Right cardiac atrium (tissue), 5 donors: ENCODE data around the gene IGFBP7. TPM values are rescaled to one million over a fixed set of nuclear protein-coding genes. Genes with fewer than 3 reads are reported as not detected.

ENCODE experiments used
- ATAC-seq, 2 donors: fragments of 200-7000 bp; cut with Tn5 transposase; one replicate each; pipeline versions ENCODE4 v1.8.0 to v1.9.1; 2020; ENCODE audit warnings: moderate library complexity in 2 of 2, mild to moderate bottlenecking in 1 of 2
- DNase-seq, 3 donors: peaks; one replicate each; pipeline ENCODE4 v3.0.0-alpha.2; 2020
- H3K27ac ChIP-seq: one replicate; pipeline ENCODE4 v1.5.1; 2013; ENCODE audit warnings: mild to moderate bottlenecking, low read length, control low read depth, moderate library complexity
- H3K27me3 ChIP-seq: one replicate; pipeline ENCODE4 v1.6.1; 2013; ENCODE audit not compliant: control insufficient read depth, insufficient read depth
- H3K4me1 ChIP-seq: one replicate; pipeline ENCODE4 v1.6.1; 2013; ENCODE audit warnings: low read length; ENCODE audit not compliant: control insufficient read depth, insufficient read depth
- H3K4me3 ChIP-seq: one replicate; pipeline ENCODE4 v1.5.1; 2013; ENCODE audit warnings: low read length, control low read depth
- H3K9me3 ChIP-seq: one replicate; pipeline ENCODE4 v1.6.1; 2013; ENCODE audit warnings: low read length; ENCODE audit not compliant: control insufficient read depth
- WGBS: extraction: QIAGEN DNeasy Blood & Tissue Kit; methylation state at CpG from one replicate; pipeline ENCODE4 v1.1.7; 2013; 5-methylcytosine and 5-hydroxymethylcytosine counted together
- intact Hi-C, 4 donors: fragments of 100-400 bp; cut with DNase I; formaldehyde crosslinking; loops; one replicate each; pipeline versions ENCODE4 v1.11.0 to v1.14.0; 2022 to 2023
- polyA plus RNA-seq: library from polyadenylated mRNA; stranded (reverse); fragments of 200-250 nt; gene quantifications from one replicate; pipeline ENCODE4 v1.2.3, GENCODE V29; 2013
- total RNA-seq, 4 donors: library from RNA; stranded (reverse); fragmentation: NEBNext Ultra II Directional; extraction: Animal tissue kit (Norgen Biotek cat#: 25700); gene quantifications; one replicate each; pipeline ENCODE4 v1.2.1, GENCODE V29; 2021
- donor health status: healthy with polysubstance abuse.
- donor health status: DM: no; HTN: yes; CAD: no.
- donor health status: DM: no; HTN: no; CAD: no.
- donor health status: DM: no; HTN: yes; CAD: no; lungs with severe emphysema.
- donor health status: DM: yes; HTN: yes; CAD: no.

Gene IGFBP7
- total and polyA plus RNA-seq, 5 donors: 809 to 983 (median 852) TPM

- DNase-seq (no peak), ATAC-seq (peak in 1 of 2 donors; percentile 12)
- intact Hi-C loops: no loop called here
- no peak overlapping the region for H3K4me3 ChIP-seq
- H3K27ac ChIP-seq: no peak overlapping the region
- WGBS: 18% methylated on average over 2 of the region's 2 CpGs
- H3K27me3 ChIP-seq: no peaks in the 10 kb centered on the region
- no peaks in the 10 kb centered on the region for H3K9me3 ChIP-seq
- peaks cover 8% of the 10 kb centered on the region for H3K4me1 ChIP-seq
These were observed 27.1 kb downstream of the IGFBP7 start for GRCh38 chr4:57083090-57083489.

- Histone ChIP-seq H3K9me3 (no peaks in the 10 kb centered on the region), H3K4me3 (no peak overlapping the region), H3K27ac (peak overlapping the region; percentile 43), H3K4me1 (peaks cover 10% of the 10 kb centered on the region), H3K27me3 (no peaks in the 10 kb centered on the region)
- ATAC-seq: no peak
- no peak for DNase-seq
- WGBS: 64% methylated on average over 9 of the region's 9 CpGs
- intact Hi-C loops: no loop called here
These were observed 28.2 kb downstream of the IGFBP7 start for GRCh38 chr4:57081651-57082621.

- Histone ChIP-seq H3K4me3 (no peak overlapping the region), H3K27me3 (no peaks in the 10 kb centered on the region), H3K9me3 (no peaks in the 10 kb centered on the region), H3K27ac (peak overlapping the region; percentile 43), H3K4me1 (peaks cover 13% of the 10 kb centered on the region)
- intact Hi-C loops: no loop called here
- WGBS: 34% methylated on average over 5 of the region's 5 CpGs
- peak; percentile 47 to 87 for ATAC-seq
- DNase-seq: peak in 2 of 3 donors; percentile 28 to 37
These were observed 29.2 kb downstream of the IGFBP7 start for GRCh38 chr4:57080781-57081650.

GRCh38 chr4:57078685-57079521 is 31.3 kb downstream of the IGFBP7 start:
- peak in 1 of 3 donors; percentile 43 for DNase-seq
- H3K4me3 ChIP-seq: no peak overlapping the region
- no peaks in the 10 kb centered on the region for H3K27me3 ChIP-seq
- H3K9me3 ChIP-seq: no peaks in the 10 kb centered on the region
- H3K4me1 ChIP-seq: peaks cover 14% of the 10 kb centered on the region
- peak overlapping the region; percentile 18 for H3K27ac ChIP-seq
- intact Hi-C loops: no loop called here
- ATAC-seq: peak in 1 of 2 donors; percentile 27
- 40% methylated on average over 10 of the region's 10 CpGs for WGBS

GRCh38 chr4:57077550-57078343 is 32.4 kb downstream of the IGFBP7 start:
- no peak for DNase-seq

GRCh38 chr4:57076646-57077045 is 33.5 kb downstream of the IGFBP7 start:
- H3K27ac ChIP-seq: no peak overlapping the region
- DNase-seq (no peak), ATAC-seq (no peak)
- intact Hi-C loops: no loop called here
- 60% methylated on average over 4 of the region's 4 CpGs for WGBS
- no peaks in the 10 kb centered on the region for H3K27me3 ChIP-seq
- peaks cover 20% of the 10 kb centered on the region for H3K4me1 ChIP-seq
- no peaks in the 10 kb centered on the region for H3K9me3 ChIP-seq
- H3K4me3 ChIP-seq: no peak overlapping the region

More at GRCh38 chr4:57077550-57078343, 32.4 kb downstream of the IGFBP7 start:
- intact Hi-C loops: no loop called here
- Histone ChIP-seq H3K9me3 (no peaks in the 10 kb centered on the region), H3K4me3 (no peak overlapping the region), H3K27me3 (no peaks in the 10 kb centered on the region), H3K4me1 (peaks cover 15% of the 10 kb centered on the region), H3K27ac (no peak overlapping the region)
- 77% methylated on average over 14 of the region's 14 CpGs for WGBS
- no peak for ATAC-seq

GRCh38 chr4:57075367-57075766 is 34.8 kb downstream of the IGFBP7 start:
- Histone ChIP-seq H3K4me3 (no peak overlapping the region), H3K27ac (no peak overlapping the region), H3K9me3 (no peaks in the 10 kb centered on the region), H3K4me1 (peaks cover 17% of the 10 kb centered on the region), H3K27me3 (no peaks in the 10 kb centered on the region)
- DNase-seq: no peak
- intact Hi-C loops: no loop called here
- no peak for ATAC-seq

GRCh38 chr4:57074744-57075143 is 35.4 kb downstream of the IGFBP7 start:
- H3K27ac ChIP-seq: no peak overlapping the region
- H3K27me3 ChIP-seq: no peaks in the 10 kb centered on the region
- H3K4me1 ChIP-seq: peaks cover 17% of the 10 kb centered on the region
- DNase-seq (peak in 2 of 3 donors; percentile 25 to 37), ATAC-seq (peak in 1 of 2 donors; percentile 40)
- H3K9me3 ChIP-seq: no peaks in the 10 kb centered on the region
- no peak overlapping the region for H3K4me3 ChIP-seq
- WGBS: 21% methylated on average over 4 of the region's 4 CpGs
- intact Hi-C loops: no loop called here

GRCh38 chr4:57073559-57073958 is 36.6 kb downstream of the IGFBP7 start:
- Histone ChIP-seq H3K4me1 (peaks cover 24% of the 10 kb centered on the region), H3K4me3 (no peak overlapping the region), H3K27me3 (no peaks in the 10 kb centered on the region), H3K27ac (no peak overlapping the region), H3K9me3 (no peaks in the 10 kb centered on the region)
- intact Hi-C loops: no loop called here
- DNase-seq (no peak), ATAC-seq (no peak)
- 70% methylated on average over 5 of the region's 5 CpGs for WGBS

- Histone ChIP-seq H3K4me1 (peaks cover 20% of the 10 kb centered on the region), H3K27me3 (no peaks in the 10 kb centered on the region), H3K27ac (peak overlapping the region; percentile 42), H3K9me3 (no peaks in the 10 kb centered on the region), H3K4me3 (no peak overlapping the region)
- DNase-seq: peak in 2 of 3 donors; percentile 64 to 82
- peak; percentile 82 to 89 for ATAC-seq
- intact Hi-C loops: no loop called here
- 22% methylated on average over 2 of the region's 2 CpGs for WGBS
These were observed 38.9 kb downstream of the IGFBP7 start for GRCh38 chr4:57071326-57071725.
